K562 (cell line): ENCODE measurements around the gene SLC12A3. TPM values are rescaled to one million over a fixed set of nuclear protein-coding genes. Genes with fewer than 3 reads are reported as not detected.

ENCODE experiments used
- ATAC-seq: fragments of 200-7000 bp; cut with Tn5 transposase; 3 replicates; pipeline ENCODE4 v1.9.1; 2020; ENCODE audit warnings: moderate library complexity
- BruUV-seq: library from RNA; stranded (reverse); fragments of 400-500 nt; replicated peaks from 2 replicates; lab custom pipeline; 2021; lab: Mats Ljungman, UMichigan
- CTCF ChIA-PET: fragments of 300-600 bp; formaldehyde crosslinking; extraction: SDS; loops from one replicate; lab custom pipeline; 2021; ENCODE audit warnings: low intra/inter-chr PET ratio; lab: Yijun Ruan, JAX
- POLR2A ChIA-PET: fragments of 300-600, 350-650 bp; sonication (Branson Sonifier 250); formaldehyde crosslinking; extraction: SDS; loops from one replicate; lab custom pipeline; 2021; ENCODE audit warnings: antibody characterized with exemption, inconsistent platforms; lab: Yijun Ruan, JAX
- DNase-seq, 4 experiments: peaks; one replicate each; pipeline versions ENCODE4 v3.0.0 to v3.0.0-alpha.2; 2011 to 2018; ENCODE audit warnings: low spot score in 3 of 4, mixed read lengths in 3 of 4; ENCODE audit errors: extremely low read depth in 1 of 4
- FAIRE-seq: peaks from 2 replicates; lab custom pipeline; 2011; peaks lifted over from hg19 to GRCh38; lab: Jason Lieb, UNC
- H2AFZ ChIP-seq: 2 replicates; pipeline ENCODE4 v1.6.0; 2011; ENCODE audit warnings: low read depth, low read length, control low read depth, inconsistent platforms
- H3K27ac ChIP-seq: fragments of 200-600 bp; 3 replicates; pipeline ENCODE4 v1.8.0; 2011; ENCODE audit warnings: low read depth, mild to moderate bottlenecking, control low read depth, inconsistent platforms, low read length, moderate library complexity, mixed read lengths; ENCODE audit errors: extremely low read depth
- H3K27me3 ChIP-seq, 2 experiments: fragments of 300-600 bp in 1 of 2; 2 replicates in 1 of 2; 3 replicates in 1 of 2; pipeline versions ENCODE4 v1.6.0 to v1.8.0; 2011; ENCODE audit warnings: inconsistent platforms in 2 of 2, low read length in 2 of 2, mild to moderate bottlenecking in 1 of 2, mixed read lengths in 1 of 2, moderate library complexity in 1 of 2; ENCODE audit not compliant: control insufficient read depth in 2 of 2, insufficient read depth in 2 of 2
- H3K36me3 ChIP-seq: fragments of 300-600 bp; 3 replicates; pipeline ENCODE4 v1.8.0; 2011; ENCODE audit warnings: mild to moderate bottlenecking, low read length, inconsistent platforms; ENCODE audit not compliant: control insufficient read depth, insufficient read depth
- H3K4me1 ChIP-seq, 2 experiments: fragments of 200-600 bp in 1 of 2; replicated peaks in 1 of 2; 2 replicates in 1 of 2; 3 replicates in 1 of 2; pipeline versions ENCODE4 v1.5.1 to v1.8.0; 2011; ENCODE audit warnings: inconsistent platforms in 2 of 2, low read length in 2 of 2, mild to moderate bottlenecking in 1 of 2, mixed read lengths in 1 of 2, moderate library complexity in 1 of 2; ENCODE audit not compliant: control insufficient read depth in 2 of 2, insufficient read depth in 2 of 2
- H3K4me2 ChIP-seq: 2 replicates; pipeline ENCODE4 v1.6.1; 2011; ENCODE audit warnings: low read length, control low read depth, inconsistent platforms, mixed read lengths; ENCODE audit not compliant: insufficient read depth
- H3K4me3 ChIP-seq: fragments of 200-600 bp; sonication (generic), shearing (Covaris generic); 2 replicates; pipeline ENCODE4 v1.5.1; 2016; ENCODE audit warnings: control low read depth, inconsistent platforms
- H3K79me2 ChIP-seq: fragments of 200-600 bp; 3 replicates; pipeline ENCODE4 v1.8.0; 2011; ENCODE audit warnings: low read length, inconsistent platforms; ENCODE audit not compliant: control insufficient read depth, insufficient read depth
- H3K9ac ChIP-seq, 2 experiments: 2 replicates each; pipeline versions ENCODE4 v1.6.0 to v1.6.1; 2011; ENCODE audit warnings: low read depth in 2 of 2, low read length in 2 of 2, control low read depth in 1 of 2, inconsistent platforms in 1 of 2, mild to moderate bottlenecking in 1 of 2, mixed read lengths in 1 of 2; ENCODE audit not compliant: insufficient read depth in 1 of 2
- H3K9me1 ChIP-seq: one replicate; pipeline ENCODE4 v1.6.0; 2011; ENCODE audit warnings: inconsistent platforms, mild to moderate bottlenecking, low read length, moderate library complexity; ENCODE audit not compliant: control insufficient read depth, insufficient read depth
- H3K9me3 ChIP-seq: replicated peaks from 2 replicates; pipeline ENCODE4 v1.5.1; 2011; ENCODE audit warnings: low read depth, low read length, inconsistent platforms; ENCODE audit not compliant: control insufficient read depth, insufficient read depth
- H4K20me1 ChIP-seq: replicated peaks from 2 replicates; pipeline ENCODE4 v1.6.1; 2011; ENCODE audit warnings: low read length, inconsistent platforms, mixed read lengths; ENCODE audit not compliant: control insufficient read depth, insufficient read depth
- BACH1 ChIP-seq: fragments of 200-800 bp; sonication (Bioruptor generic); IDR thresholded peaks from 2 replicates; pipeline ENCODE4 v1.6.1; 2016; ENCODE audit warnings: missing genetic modification characterization, missing compliant biosample characterization
- CBFA2T2 ChIP-seq: fragments of 450-650 bp; conservative IDR thresholded peaks from 2 replicates; pipeline ENCODE4 v1.6.1; 2017; ENCODE audit warnings: mild to moderate bottlenecking
- CUX1 ChIP-seq: fragments of 200-800 bp; sonication (Bioruptor generic); IDR thresholded peaks from 2 replicates; pipeline ENCODE4 v1.6.1; 2016; ENCODE audit warnings: missing genetic modification characterization, missing compliant biosample characterization
- E2F1 ChIP-seq: sonication (generic); formaldehyde crosslinking; IDR thresholded peaks from 2 replicates; pipeline ENCODE4 v1.8.1; 2023; ENCODE audit warnings: mild to moderate bottlenecking, missing genetic modification reagents, moderate library complexity
- NFATC3 ChIP-seq: fragments of 450-650 bp; IDR thresholded peaks from 2 replicates; pipeline ENCODE4 v1.6.1; 2017; ENCODE audit warnings: mild to moderate bottlenecking
- RBM22 ChIP-seq: fragments of 200-400 bp; formaldehyde crosslinking; IDR thresholded peaks from 2 replicates; pipeline ENCODE4 v1.6.1; 2018; ENCODE audit warnings: low read length, low read depth; ENCODE audit not compliant: poor library complexity, severe bottlenecking
- SMARCA5 ChIP-seq: fragments of 450-650 bp; IDR thresholded peaks from 2 replicates; pipeline ENCODE4 v1.6.1; 2016
- SRSF3 ChIP-seq: fragments of 200-400 bp; formaldehyde crosslinking; IDR thresholded peaks from 2 replicates; pipeline ENCODE4 v1.6.1; 2016; ENCODE audit warnings: mild to moderate bottlenecking, low read length, moderate library complexity; ENCODE audit not compliant: insufficient read depth
- ZC3H8 ChIP-seq: fragments of 450-650 bp; IDR thresholded peaks from 2 replicates; pipeline ENCODE4 v1.6.1; 2017
- ZHX1 ChIP-seq: fragments of 150-350 bp; conservative IDR thresholded peaks from 2 replicates; pipeline ENCODE4 v1.6.1; 2014; ENCODE audit warnings: low read length
- ZNF232 ChIP-seq: sonication (generic); formaldehyde crosslinking; IDR thresholded peaks from 2 replicates; pipeline ENCODE4 v1.8.0; 2022; ENCODE audit warnings: mild to moderate bottlenecking, missing genetic modification reagents
- ZNF445 ChIP-seq: fragments of 250-450 bp; sonication (Bioruptor Pico); IDR thresholded peaks from 2 replicates; pipeline ENCODE4 v1.4.0; 2020; ENCODE audit warnings: low read depth, mild to moderate bottlenecking, moderate library complexity
- WGBS: fragments of 100-300 bp; shearing (Covaris generic); methylation state at CpG from one replicate; pipeline ENCODE4 v1.1.6; 2016; ENCODE audit warnings: low coverage, mixed read lengths; ENCODE audit not compliant: insufficient coverage; ENCODE audit errors: missing lambda C conversion rate; 5-methylcytosine and 5-hydroxymethylcytosine counted together
- in situ Hi-C: fragments of 300-500 bp; cut with MboI; formaldehyde crosslinking; loops from 4 replicates; pipeline ENCODE4 v1.15.0; 2018; ENCODE audit warnings: inconsistent platforms, mixed read lengths
- intact Hi-C: fragments of 100-400 bp; cut with micrococcal nuclease; formaldehyde crosslinking; loops from 2 replicates; pipeline ENCODE4 v1.14.2; 2022
- polyA plus RNA-seq, 8 experiments: library from polyadenylated mRNA; depleted of rRNA in 4 of 8; stranded (reverse) in 5 of 8; unstranded in 3 of 8; fragments of >200 nt; fragmentation: Nextera tagmentation in 2 of 8; fragmentation: Illumina TruSeq in 1 of 8; extraction: Ambion mirVana in 2 of 8; extraction: Trizol in 1 of 8; gene quantifications; 2 replicates each; pipeline versions ENCODE4 v1.2.1 to v1.2.3, GENCODE V29; 2011 to 2014; ENCODE audit warnings: inconsistent platforms in 1 of 8, missing spikeins in 1 of 8
- total RNA-seq, 7 experiments: library from RNA; depleted of rRNA in 6 of 7; stranded (reverse); fragments of >200 nt in 6 of 7; fragmentation: Illumina TruSeq in 2 of 7; extraction: Trizol in 2 of 7; gene quantifications; 2 replicates each; pipeline versions ENCODE4 v1.2.1 to v1.2.3, GENCODE V29; 2011 to 2021; ENCODE audit warnings: low replicate concordance in 1 of 7

The SLC12A3 gene
- total and polyA plus RNA-seq, 9 of the 15 experiments (the other 6 are each of a cell fraction or from before 2014, with no cell fraction given), result not detected

- no peaks in the 10 kb centered on the region for H3K9me3 ChIP-seq
- H3K4me1 ChIP-seq, result no peaks in the 10 kb centered on the region; a peak in 1 of 5 replicates
- no TSS peak for BruUV-seq
- peaks cover 55 to 74% of the 10 kb centered on the region in 2 experiments for H3K27me3 ChIP-seq
- no peak for DNase-seq
- no peak for FAIRE-seq
- in situ Hi-C loops, result no loop called here
- intact Hi-C loops, result no loop called here
- H3K79me2 ChIP-seq, result no peaks in the 10 kb centered on the region
- H2AFZ ChIP-seq, result no peak overlapping the region
- peaks cover 5% of the 10 kb centered on the region for H3K9me1 ChIP-seq
- ChIA-PET CTCF (no interaction called here), POLR2A (interaction anchor here (1.3 kb wide), 1 partner anchor 17 kb away, joined by 5 read pairs; the partner anchor contains the start of gene HERPUD1)
- no peak overlapping the region for H3K9ac ChIP-seq
- no peak overlapping the region for H3K4me3 ChIP-seq
- no peak overlapping the region for H3K4me2 ChIP-seq
- H3K27ac ChIP-seq, result no peak overlapping the region
- WGBS, result 0% methylated on average over 7 of the region's 7 CpGs
- no peaks in the 10 kb centered on the region for H3K36me3 ChIP-seq
- ATAC-seq, result no peak
- H4K20me1 ChIP-seq, result peaks cover 4% of the 10 kb centered on the region
- TF ChIP-seq CBFA2T2 (no peak), BACH1 (tag) (no peak), SRSF3 (no peak), ZNF445 (CRISPR knock-in tag) (no peak), E2F1 (CRISPR knock-in tag) (no peak), ZNF232 (no peak), ZC3H8 (no peak), ZHX1 (no peak), CUX1 (CRISPR knock-in tag) (no peak), RBM22 (no peak), NFATC3 (no peak), SMARCA5 (no peak)
Measured at GRCh38 chr16:56914896-56915295, 49.9 kb downstream of the SLC12A3 start.
